Sigmoid colon (tissue), 4 donors: ENCODE results near the gene SEMA5B.

Experiments
- EP300 ChIP-seq, 4 donors: sonication (generic); formaldehyde crosslinking; IDR thresholded peaks; one replicate each; pipeline ENCODE4 v1.6.1; 2017; ENCODE audit warnings: antibody characterized with exemption in 4 of 4
- POLR2A ChIP-seq, 2 donors: fragments of 450-650 bp; IDR thresholded peaks; one replicate each; pipeline ENCODE4 v1.6.1; 2016; ENCODE audit warnings: antibody characterized with exemption in 2 of 2, mild to moderate bottlenecking in 2 of 2, moderate library complexity in 2 of 2
- POLR2AphosphoS5 ChIP-seq, 4 donors: sonication (generic); formaldehyde crosslinking; IDR thresholded peaks; one replicate each; pipeline ENCODE4 v1.6.1; 2017; ENCODE audit warnings: antibody characterized with exemption in 4 of 4
- TF ChIP-seq, protein P1 (sequence below), 4 experiments: fragments of 450-650 bp in 3 of 4; fragments of 200-600 bp in 1 of 4; IDR thresholded peaks; one replicate each; pipeline ENCODE4 v1.5.1; 2016 to 2019; ENCODE audit warnings: antibody characterized with exemption in 4 of 4, mild to moderate bottlenecking in 3 of 4, moderate library complexity in 2 of 4

DNA sequence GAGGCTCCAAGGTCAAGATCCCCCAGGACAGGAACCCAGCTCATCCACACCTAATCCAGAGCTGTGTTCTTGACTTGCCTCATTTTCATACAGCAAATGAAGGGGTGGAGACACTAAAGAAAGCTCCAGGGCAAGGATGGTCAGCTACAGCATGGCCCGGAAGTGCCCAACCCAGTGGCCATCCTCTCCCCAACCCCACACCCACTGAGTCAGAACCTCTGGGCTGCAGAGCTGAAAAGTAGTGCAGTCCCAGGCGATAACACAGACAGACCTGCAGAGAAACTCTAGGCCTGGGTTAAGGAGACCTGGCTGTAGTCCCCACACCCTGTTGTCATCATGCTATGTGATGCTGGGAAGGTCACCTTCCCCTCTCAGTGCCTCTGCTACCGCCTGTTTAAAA, 85.3 kb downstream of the SEMA5B start:
- TF ChIP-seq, protein P1, sequence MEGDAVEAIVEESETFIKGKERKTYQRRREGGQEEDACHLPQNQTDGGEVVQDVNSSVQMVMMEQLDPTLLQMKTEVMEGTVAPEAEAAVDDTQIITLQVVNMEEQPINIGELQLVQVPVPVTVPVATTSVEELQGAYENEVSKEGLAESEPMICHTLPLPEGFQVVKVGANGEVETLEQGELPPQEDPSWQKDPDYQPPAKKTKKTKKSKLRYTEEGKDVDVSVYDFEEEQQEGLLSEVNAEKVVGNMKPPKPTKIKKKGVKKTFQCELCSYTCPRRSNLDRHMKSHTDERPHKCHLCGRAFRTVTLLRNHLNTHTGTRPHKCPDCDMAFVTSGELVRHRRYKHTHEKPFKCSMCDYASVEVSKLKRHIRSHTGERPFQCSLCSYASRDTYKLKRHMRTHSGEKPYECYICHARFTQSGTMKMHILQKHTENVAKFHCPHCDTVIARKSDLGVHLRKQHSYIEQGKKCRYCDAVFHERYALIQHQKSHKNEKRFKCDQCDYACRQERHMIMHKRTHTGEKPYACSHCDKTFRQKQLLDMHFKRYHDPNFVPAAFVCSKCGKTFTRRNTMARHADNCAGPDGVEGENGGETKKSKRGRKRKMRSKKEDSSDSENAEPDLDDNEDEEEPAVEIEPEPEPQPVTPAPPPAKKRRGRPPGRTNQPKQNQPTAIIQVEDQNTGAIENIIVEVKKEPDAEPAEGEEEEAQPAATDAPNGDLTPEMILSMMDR (IDR thresholded peaks at IDR 0.05), result no peak
- TF ChIP-seq POLR2A (IDR thresholded peaks at IDR 0.05), result no peak
- TF ChIP-seq EP300 (IDR thresholded peaks at IDR 0.05), result no peak
- TF ChIP-seq POLR2AphosphoS5 (IDR thresholded peaks at IDR 0.05), result no peak
